GM23248 (cell line): Measurements from ENCODE around the gene NKX1-2. TPM values are rescaled to one million over a fixed set of nuclear protein-coding genes. Genes with fewer than 3 reads are reported as not detected.

Source experiments
- DNase-seq: peaks from one replicate; pipeline ENCODE4 v3.0.0-alpha.2; 2015
- H2AFZ ChIP-seq: fragments of 200-600 bp; sonication (generic); 2 replicates; pipeline ENCODE4 v1.6.1; 2016; ENCODE audit warnings: antibody characterized with exemption
- H3F3A ChIP-seq: fragments of 200-600 bp; sonication (generic); 2 replicates; pipeline ENCODE4 v1.6.1; 2016; ENCODE audit warnings: mild to moderate bottlenecking, antibody characterized with exemption, mixed run types; ENCODE audit not compliant: insufficient read depth
- H3K27ac ChIP-seq: fragments of 200-600 bp; sonication (generic); 2 replicates; pipeline ENCODE4 v1.5.1; 2016; ENCODE audit warnings: mild to moderate bottlenecking
- H3K27me3 ChIP-seq: fragments of 200-600 bp; sonication (generic); replicated peaks from 2 replicates; pipeline ENCODE4 v1.6.1; 2016; ENCODE audit warnings: mild to moderate bottlenecking; ENCODE audit not compliant: insufficient read depth
- H3K36me3 ChIP-seq: fragments of 200-600 bp; sonication (generic); 2 replicates; pipeline ENCODE4 v1.6.1; 2016; ENCODE audit warnings: low read depth, mild to moderate bottlenecking
- H3K4me1 ChIP-seq: fragments of 200-600 bp; sonication (generic); 2 replicates; pipeline ENCODE4 v1.6.1; 2016; ENCODE audit warnings: mild to moderate bottlenecking; ENCODE audit not compliant: insufficient read depth
- H3K4me2 ChIP-seq: fragments of 200-600 bp; sonication (generic); one replicate; pipeline ENCODE4 v1.6.1; 2016; ENCODE audit warnings: mild to moderate bottlenecking; ENCODE audit not compliant: unreplicated experiment
- H3K4me3 ChIP-seq: fragments of 200-600 bp; sonication (generic); 2 replicates; pipeline ENCODE4 v1.5.1; 2016; ENCODE audit warnings: mild to moderate bottlenecking
- H3K79me2 ChIP-seq: fragments of 200-600 bp; sonication (generic); 2 replicates; pipeline ENCODE4 v1.6.1; 2016; ENCODE audit warnings: mild to moderate bottlenecking; ENCODE audit not compliant: insufficient read depth
- H3K9ac ChIP-seq: fragments of 200-600 bp; sonication (generic); 2 replicates; pipeline ENCODE4 v1.6.1; 2016; ENCODE audit warnings: mild to moderate bottlenecking
- H3K9me2 ChIP-seq: fragments of 200-600 bp; sonication (generic); 2 replicates; pipeline ENCODE4 v1.6.1; 2016; ENCODE audit warnings: mixed run types, mild to moderate bottlenecking, moderate library complexity; ENCODE audit not compliant: insufficient read depth
- H3K9me3 ChIP-seq: fragments of 200-600 bp; sonication (generic); one replicate; pipeline ENCODE4 v1.6.1; 2017; ENCODE audit warnings: low read depth
- H4K20me1 ChIP-seq: fragments of 200-600 bp; sonication (generic); 2 replicates; pipeline ENCODE4 v1.6.0; 2016; ENCODE audit not compliant: insufficient read depth
- EZH2 ChIP-seq: fragments of 200-600 bp; sonication (generic); IDR thresholded peaks from 2 replicates; pipeline ENCODE4 v1.6.1; 2018; ENCODE audit warnings: antibody characterized with exemption, mild to moderate bottlenecking; ENCODE audit not compliant: insufficient read depth, poor library complexity, severe bottlenecking
- EZH2phosphoT487 ChIP-seq: fragments of 200-600 bp; sonication (generic); IDR thresholded peaks from 2 replicates; pipeline ENCODE4 v1.6.1; 2018; ENCODE audit warnings: antibody characterized with exemption, moderate library complexity, mild to moderate bottlenecking, low read depth; ENCODE audit not compliant: insufficient read depth
- WGBS, 2 experiments: methylation state at CpG; one replicate each; pipeline ENCODE4 v1.1.6; 2015 to 2017; ENCODE audit warnings: low lambda C conversion rate in 2 of 2, low coverage in 1 of 2; ENCODE audit errors: missing lambda C conversion rate in 2 of 2; 5-methylcytosine and 5-hydroxymethylcytosine counted together
- in situ Hi-C: fragments of 300-500 bp; cut with MboI; formaldehyde crosslinking; loops from 2 replicates; pipeline ENCODE4 v1.15.0; 2020
- polyA plus RNA-seq: library from polyadenylated mRNA; unstranded; fragments of >200 nt; fragmentation: Nextera tagmentation; extraction: Ambion mirVana; gene quantifications from 2 replicates; pipeline ENCODE4 v1.2.1, GENCODE V29; 2016
- total RNA-seq: library from RNA; depleted of rRNA; stranded (reverse); fragments of >200 nt; shearing (Covaris generic); gene quantifications from 2 replicates; pipeline ENCODE4 v1.2.3, GENCODE V29; 2014

The NKX1-2 gene
- total and polyA plus RNA-seq, 2 experiments from 2014 or later = not detected

DNA sequence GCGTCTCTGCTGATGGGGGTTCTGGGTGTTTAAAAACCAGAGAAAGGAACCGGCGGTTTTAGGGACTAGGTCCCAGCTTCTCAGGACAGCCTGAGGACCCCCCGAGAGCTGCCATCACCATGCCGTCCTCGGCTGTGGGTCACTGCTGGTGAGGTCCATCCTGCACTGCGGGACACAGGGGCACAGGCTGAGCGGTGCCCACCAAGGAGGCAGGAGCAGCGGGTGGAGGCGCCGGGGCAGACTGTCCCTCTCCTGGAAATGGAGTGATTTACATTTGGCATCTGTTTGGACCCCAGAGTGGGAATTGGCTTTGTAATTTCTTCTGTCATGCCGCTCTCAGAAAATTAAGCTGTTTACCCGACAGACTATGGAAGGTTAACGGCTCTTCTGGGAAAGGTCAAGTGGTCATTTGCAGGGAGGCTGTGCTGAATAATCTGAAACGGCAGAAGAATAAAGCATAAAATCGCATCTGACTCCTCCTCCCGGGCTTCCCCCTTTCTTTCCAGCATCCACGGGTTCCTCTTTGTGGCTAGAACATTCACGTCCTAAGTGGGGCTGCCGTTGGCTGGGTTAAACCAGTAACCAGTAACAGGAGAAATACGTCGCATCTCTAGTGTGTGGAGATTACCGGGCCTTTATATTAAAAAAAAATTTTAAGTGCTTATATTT lies 43.5 kb upstream of the NKX1-2 start:
- whole genome bisulfite sequencing, 2 experiments = 74 to 77% methylated on average over 23 of the region's 23 CpGs
- TF ChIP-seq EZH2phosphoT487 (no peak), EZH2 (no peak)
- no peak overlapping the region for H3K9ac ChIP-seq
- in situ Hi-C loops = no loop called here
- no peaks in the 10 kb centered on the region for H3K79me2 ChIP-seq
- no peaks in the 10 kb centered on the region for H3F3A ChIP-seq
- no peak overlapping the region for H3K4me2 ChIP-seq
- H3K9me3 ChIP-seq = no peaks in the 10 kb centered on the region
- no peak for DNase-seq
- H3K9me2 ChIP-seq = no peaks in the 10 kb centered on the region
- H3K36me3 ChIP-seq = no peaks in the 10 kb centered on the region
- H3K27ac ChIP-seq = no peak overlapping the region
- no peaks in the 10 kb centered on the region for H4K20me1 ChIP-seq
- no peak overlapping the region for H3K4me3 ChIP-seq
- no peak overlapping the region for H2AFZ ChIP-seq
- no peaks in the 10 kb centered on the region for H3K27me3 ChIP-seq
- H3K4me1 ChIP-seq = no peaks in the 10 kb centered on the region

DNA sequence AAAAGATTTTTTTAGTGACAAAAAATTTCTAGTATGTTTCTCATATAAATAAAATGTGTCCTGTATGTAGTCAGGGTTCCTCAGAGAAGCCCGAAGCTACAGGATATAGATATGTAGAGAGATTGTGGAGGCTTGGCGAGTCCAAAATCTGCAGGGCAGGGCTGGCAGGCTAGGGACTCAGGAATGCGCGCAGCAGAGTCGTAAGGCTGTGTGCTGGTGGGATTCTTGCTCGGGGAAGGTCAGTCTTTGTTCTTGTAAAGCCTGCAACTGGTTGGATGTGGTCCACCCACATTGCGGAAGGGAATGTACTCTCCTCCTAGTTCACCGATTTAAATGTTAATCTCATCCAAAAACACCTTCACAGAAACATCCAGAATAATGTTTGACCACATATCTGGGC lies 42.4 kb upstream of the NKX1-2 start:
- in situ Hi-C loops = no loop called here
- H3K27ac ChIP-seq = no peak overlapping the region
- H3K4me2 ChIP-seq = no peak overlapping the region
- H4K20me1 ChIP-seq = no peaks in the 10 kb centered on the region
- H3K4me3 ChIP-seq = no peak overlapping the region
- TF ChIP-seq EZH2 = no peak
- TF ChIP-seq EZH2phosphoT487 = no peak
- no peaks in the 10 kb centered on the region for H3K4me1 ChIP-seq
- H3K79me2 ChIP-seq = no peaks in the 10 kb centered on the region
- H2AFZ ChIP-seq = no peak overlapping the region
- no peaks in the 10 kb centered on the region for H3F3A ChIP-seq
- H3K36me3 ChIP-seq = no peaks in the 10 kb centered on the region
- 84 to 89% methylated on average over 8 of the region's 8 CpGs for WGBS, 2 experiments
- no peaks in the 10 kb centered on the region for H3K27me3 ChIP-seq
- H3K9me3 ChIP-seq = no peaks in the 10 kb centered on the region
- no peak for DNase-seq
- no peaks in the 10 kb centered on the region for H3K9me2 ChIP-seq
- H3K9ac ChIP-seq = no peak overlapping the region

DNA sequence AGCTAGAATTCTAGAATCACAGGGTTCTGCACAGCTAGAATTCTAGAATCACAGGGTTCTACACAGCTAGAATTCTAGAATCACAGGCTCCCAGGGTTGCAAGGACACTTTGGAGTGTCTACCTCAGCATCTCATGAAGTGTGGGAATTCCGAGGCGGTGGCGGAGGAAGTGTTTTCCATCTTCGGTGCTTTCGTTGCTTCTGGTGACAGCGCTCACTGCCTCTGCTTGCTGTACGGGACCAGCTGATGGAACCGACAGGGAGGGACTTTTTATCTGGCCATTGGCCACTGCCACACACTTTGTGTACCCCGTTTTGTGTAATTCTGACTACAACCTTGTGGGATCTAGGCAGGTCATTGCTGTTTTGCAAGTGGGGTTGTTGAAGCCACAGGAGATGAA lies 41.3 kb upstream of the NKX1-2 start:
- Histone ChIP-seq H3K27me3 (no peaks in the 10 kb centered on the region), H3K36me3 (no peaks in the 10 kb centered on the region), H3F3A (no peaks in the 10 kb centered on the region), H3K79me2 (no peaks in the 10 kb centered on the region), H2AFZ (no peak overlapping the region), H3K27ac (no peak overlapping the region), H3K4me2 (no peak overlapping the region), H3K9ac (no peak overlapping the region), H3K4me1 (no peaks in the 10 kb centered on the region), H3K4me3 (no peak overlapping the region), H3K9me2 (no peaks in the 10 kb centered on the region), H3K9me3 (no peaks in the 10 kb centered on the region), H4K20me1 (no peaks in the 10 kb centered on the region)
- no peak for DNase-seq
- TF ChIP-seq EZH2 (no peak), EZH2phosphoT487 (no peak)
- WGBS, 2 experiments = 92% methylated on average over 9 of the region's 9 CpGs
- in situ Hi-C loops = no loop called here

DNA sequence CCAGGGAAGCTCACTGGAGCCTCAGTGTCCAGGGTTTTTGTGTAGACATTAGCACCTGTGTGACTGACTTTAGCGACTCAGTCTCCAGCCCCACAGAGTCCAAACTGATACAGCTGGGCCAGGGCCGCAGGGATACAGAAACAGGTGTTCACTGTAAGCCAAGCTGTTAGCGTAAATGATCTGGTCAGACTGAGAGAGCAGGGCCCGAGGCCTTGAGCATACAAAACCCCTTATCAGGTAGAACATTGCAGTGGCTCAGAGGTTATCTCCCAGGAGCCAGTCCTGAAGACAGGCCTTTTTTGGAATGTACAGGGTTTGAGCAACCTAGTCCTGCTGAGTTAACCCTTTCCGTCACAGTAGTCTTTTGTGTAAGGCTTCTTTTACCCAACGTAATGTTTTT lies 36.8 kb upstream of the NKX1-2 start:
- no peak for TF ChIP-seq EZH2
- no peak for TF ChIP-seq EZH2phosphoT487
- H3K4me2 ChIP-seq = no peak overlapping the region
- no peaks in the 10 kb centered on the region for H4K20me1 ChIP-seq
- no peak overlapping the region for H2AFZ ChIP-seq
- no peaks in the 10 kb centered on the region for H3K4me1 ChIP-seq
- H3K4me3 ChIP-seq = no peak overlapping the region
- DNase-seq = no peak
- no peaks in the 10 kb centered on the region for H3K36me3 ChIP-seq
- 93 to 98% methylated on average over 6 of the region's 6 CpGs for WGBS, 2 experiments
- H3K27ac ChIP-seq = no peak overlapping the region
- H3K79me2 ChIP-seq = no peaks in the 10 kb centered on the region
- H3K9me3 ChIP-seq = no peaks in the 10 kb centered on the region
- in situ Hi-C loops = no loop called here
- H3K27me3 ChIP-seq = no peaks in the 10 kb centered on the region
- H3F3A ChIP-seq = no peaks in the 10 kb centered on the region
- H3K9ac ChIP-seq = no peak overlapping the region
- no peaks in the 10 kb centered on the region for H3K9me2 ChIP-seq

DNA sequence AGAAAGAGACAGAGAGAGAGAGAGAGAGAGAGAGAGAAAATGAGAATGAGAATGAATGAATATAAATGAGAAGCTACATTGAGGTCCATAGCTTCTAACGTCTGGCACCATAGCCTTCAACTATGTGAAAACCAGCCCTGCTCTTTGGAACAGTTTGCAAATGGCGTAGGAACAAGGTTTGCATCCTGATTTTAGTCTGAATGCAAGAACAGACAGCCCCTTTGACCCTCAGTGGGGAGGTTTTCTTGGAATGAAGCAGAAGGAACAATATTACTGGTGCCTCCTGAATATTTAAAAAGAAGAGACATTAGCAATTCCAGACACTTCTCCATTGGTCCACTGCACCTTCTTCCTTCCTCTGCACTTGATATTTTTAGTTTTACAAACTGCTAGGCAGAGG lies 34.8 kb upstream of the NKX1-2 start:
- Histone ChIP-seq H3K27ac (no peak overlapping the region), H2AFZ (no peak overlapping the region), H3K9ac (no peak overlapping the region), H3K36me3 (no peaks in the 10 kb centered on the region), H3K9me3 (no peaks in the 10 kb centered on the region), H3K79me2 (no peaks in the 10 kb centered on the region), H4K20me1 (no peaks in the 10 kb centered on the region), H3F3A (no peaks in the 10 kb centered on the region), H3K9me2 (no peaks in the 10 kb centered on the region), H3K4me2 (no peak overlapping the region), H3K27me3 (no peaks in the 10 kb centered on the region), H3K4me1 (no peaks in the 10 kb centered on the region), H3K4me3 (no peak overlapping the region)
- DNase-seq = no peak
- in situ Hi-C loops = no loop called here
- WGBS, 2 experiments = 78% methylated on average over 2 of the region's 2 CpGs
- no peak for TF ChIP-seq EZH2phosphoT487
- TF ChIP-seq EZH2 = no peak
